Endothelial cell (in vitro differentiated cells): ENCODE measurements around the gene ABCC6. TPM values are rescaled to one million over a fixed set of nuclear protein-coding genes. Genes with fewer than 3 reads are reported as not detected.

ENCODE experiments used
- DNase-seq: peaks from one replicate; pipeline ENCODE4 v3.0.0; 2021; ENCODE audit warnings: low spot score
- H3K27ac Mint-ChIP-seq: one replicate; pipeline ENCODE4 v1.8.0; 2021; ENCODE audit warnings: mixed read lengths, inconsistent platforms; ENCODE audit not compliant: unreplicated experiment
- H3K27me3 Mint-ChIP-seq: one replicate; pipeline ENCODE4 v1.8.0; 2021; ENCODE audit warnings: mild to moderate bottlenecking, moderate library complexity, mixed read lengths, inconsistent platforms; ENCODE audit not compliant: unreplicated experiment
- H3K36me3 Mint-ChIP-seq: one replicate; pipeline ENCODE4 v1.8.0; 2021; ENCODE audit warnings: mild to moderate bottlenecking, low read depth, mixed read lengths, inconsistent platforms; ENCODE audit not compliant: unreplicated experiment
- H3K4me1 Mint-ChIP-seq: one replicate; pipeline ENCODE4 v1.8.0; 2021; ENCODE audit warnings: mild to moderate bottlenecking, mixed read lengths, inconsistent platforms; ENCODE audit not compliant: unreplicated experiment
- H3K4me3 Mint-ChIP-seq: one replicate; pipeline ENCODE4 v1.8.0; 2021; ENCODE audit warnings: mild to moderate bottlenecking, mixed read lengths, inconsistent platforms; ENCODE audit not compliant: unreplicated experiment
- H3K9me3 Mint-ChIP-seq: one replicate; pipeline ENCODE4 v1.8.0; 2021; ENCODE audit warnings: mixed read lengths, inconsistent platforms; ENCODE audit not compliant: unreplicated experiment
- total RNA-seq: library from RNA; stranded (reverse); fragmentation: NEBNext Ultra II Directional; extraction: Animal tissue kit (Norgen Biotek cat#: 25700); gene quantifications from one replicate; pipeline ENCODE4 v1.2.1, GENCODE V29; 2021; ENCODE audit not compliant: unreplicated experiment
- TF ChIP-seq, protein P1 (sequence below): fragments of 200-600 bp; sonication (generic); IDR thresholded peaks from one replicate; pipeline ENCODE4 v1.5.0; 2021; ENCODE audit warnings: antibody characterized with exemption; ENCODE audit not compliant: unreplicated experiment

Gene ABCC6
- total RNA-seq, 1 donor from 2014 or later = 0.36 TPM

DNA sequence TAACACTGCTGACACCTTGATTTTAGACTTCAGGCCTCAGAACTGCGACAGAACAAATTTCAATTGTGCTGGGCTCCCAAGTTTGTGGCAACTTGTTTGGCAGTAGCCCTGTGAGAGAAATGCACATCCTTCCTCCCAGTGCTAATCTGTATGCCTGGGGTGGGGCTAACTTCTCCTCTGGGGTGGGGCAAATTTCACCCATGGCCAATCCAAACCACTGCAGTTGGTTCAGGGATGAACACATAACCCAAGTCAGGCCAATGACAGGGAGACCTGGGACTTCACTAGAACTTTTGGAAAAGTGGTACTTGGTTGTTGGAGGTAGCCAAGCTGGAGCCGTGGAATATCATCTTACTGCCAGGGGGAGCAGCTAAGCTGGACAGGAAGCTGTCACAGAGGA, 56.3 kb downstream of the ABCC6 start:
- TF ChIP-seq, protein P1, sequence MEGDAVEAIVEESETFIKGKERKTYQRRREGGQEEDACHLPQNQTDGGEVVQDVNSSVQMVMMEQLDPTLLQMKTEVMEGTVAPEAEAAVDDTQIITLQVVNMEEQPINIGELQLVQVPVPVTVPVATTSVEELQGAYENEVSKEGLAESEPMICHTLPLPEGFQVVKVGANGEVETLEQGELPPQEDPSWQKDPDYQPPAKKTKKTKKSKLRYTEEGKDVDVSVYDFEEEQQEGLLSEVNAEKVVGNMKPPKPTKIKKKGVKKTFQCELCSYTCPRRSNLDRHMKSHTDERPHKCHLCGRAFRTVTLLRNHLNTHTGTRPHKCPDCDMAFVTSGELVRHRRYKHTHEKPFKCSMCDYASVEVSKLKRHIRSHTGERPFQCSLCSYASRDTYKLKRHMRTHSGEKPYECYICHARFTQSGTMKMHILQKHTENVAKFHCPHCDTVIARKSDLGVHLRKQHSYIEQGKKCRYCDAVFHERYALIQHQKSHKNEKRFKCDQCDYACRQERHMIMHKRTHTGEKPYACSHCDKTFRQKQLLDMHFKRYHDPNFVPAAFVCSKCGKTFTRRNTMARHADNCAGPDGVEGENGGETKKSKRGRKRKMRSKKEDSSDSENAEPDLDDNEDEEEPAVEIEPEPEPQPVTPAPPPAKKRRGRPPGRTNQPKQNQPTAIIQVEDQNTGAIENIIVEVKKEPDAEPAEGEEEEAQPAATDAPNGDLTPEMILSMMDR = no peak
- H3K4me3 Mint-ChIP-seq = no peak overlapping the region
- H3K9me3 Mint-ChIP-seq = no peaks in the 10 kb centered on the region
- no peak for DNase-seq
- H3K4me1 Mint-ChIP-seq = no peaks in the 10 kb centered on the region
- H3K36me3 Mint-ChIP-seq = no peaks in the 10 kb centered on the region
- H3K27me3 Mint-ChIP-seq = peaks cover 6% of the 10 kb centered on the region
- no peak overlapping the region for H3K27ac Mint-ChIP-seq

DNA sequence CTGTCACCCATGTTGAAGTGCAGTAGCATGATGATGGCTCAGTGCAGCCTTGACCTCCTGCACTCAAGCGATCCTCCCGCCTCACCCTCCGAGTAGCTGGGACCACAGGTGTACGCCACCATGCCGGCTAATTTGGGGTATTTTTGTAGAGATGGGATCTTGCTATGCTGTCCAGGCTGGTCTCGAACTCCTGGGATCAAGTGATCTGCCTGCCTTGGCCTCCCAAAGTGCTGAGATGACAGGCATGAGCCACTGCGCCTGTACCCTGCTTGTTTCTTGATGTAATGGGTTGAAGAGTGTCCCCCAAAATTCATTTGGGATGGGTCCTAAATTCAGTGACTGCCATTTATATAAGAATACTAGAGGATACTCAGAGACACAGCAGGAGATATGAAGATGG, 57.2 kb downstream of the ABCC6 start:
- Mint-ChIP-seq H3K4me1 (no peaks in the 10 kb centered on the region), H3K4me3 (no peak overlapping the region), H3K27me3 (peaks cover 6% of the 10 kb centered on the region), H3K9me3 (no peaks in the 10 kb centered on the region), H3K36me3 (peaks cover 3% of the 10 kb centered on the region), H3K27ac (no peak overlapping the region)
- TF ChIP-seq, protein P1 = no peak
- DNase-seq = no peak

DNA sequence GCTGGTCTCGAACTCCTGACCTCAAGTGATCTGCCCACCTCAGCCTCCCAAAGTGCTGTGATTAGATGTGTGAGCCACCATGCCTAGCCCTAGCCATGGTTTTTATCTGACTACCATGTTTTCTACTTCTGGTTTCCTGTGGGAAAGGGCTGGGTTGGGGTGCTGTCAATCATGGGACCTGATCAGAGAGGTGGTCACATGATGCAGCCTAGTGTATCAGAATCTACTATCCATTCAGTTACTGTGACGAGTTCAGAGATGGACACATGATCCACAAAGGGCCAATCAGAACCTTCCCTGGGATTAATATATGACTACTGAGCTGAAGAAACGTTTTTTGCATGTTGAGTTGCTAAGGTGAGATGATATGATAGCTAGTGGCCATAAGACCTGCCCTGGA, 59.1 kb downstream of the ABCC6 start:
- no peaks in the 10 kb centered on the region for H3K4me1 Mint-ChIP-seq
- H3K4me3 Mint-ChIP-seq = no peak overlapping the region
- no peak for DNase-seq
- no peak overlapping the region for H3K27ac Mint-ChIP-seq
- H3K27me3 Mint-ChIP-seq = peaks cover 10% of the 10 kb centered on the region
- peaks cover 6% of the 10 kb centered on the region for H3K36me3 Mint-ChIP-seq
- no peaks in the 10 kb centered on the region for H3K9me3 Mint-ChIP-seq
- TF ChIP-seq, protein P1 = no peak

DNA sequence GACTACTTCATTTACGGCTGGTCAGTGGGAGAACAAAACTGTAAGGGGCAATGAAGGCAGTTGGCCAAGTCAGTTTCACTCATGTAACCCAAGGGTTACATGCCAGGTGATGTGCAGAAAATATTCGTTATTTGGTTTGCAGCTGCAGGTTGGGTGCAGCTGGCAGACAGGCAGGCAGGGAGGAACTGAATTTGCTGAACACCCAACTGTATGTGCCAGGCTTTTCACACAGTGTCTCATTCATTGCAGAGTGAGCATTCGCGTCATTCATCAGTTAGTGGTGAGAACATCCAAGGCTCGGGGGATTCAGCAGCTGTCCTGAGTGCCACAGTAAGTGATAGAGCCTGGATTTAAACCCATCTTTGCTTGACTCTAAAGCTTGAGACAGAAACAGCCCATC, 59.7 kb downstream of the ABCC6 start:
- Mint-ChIP-seq H3K27ac (no peak overlapping the region), H3K9me3 (no peaks in the 10 kb centered on the region), H3K4me1 (no peaks in the 10 kb centered on the region), H3K27me3 (peaks cover 7% of the 10 kb centered on the region), H3K36me3 (peaks cover 9% of the 10 kb centered on the region), H3K4me3 (no peak overlapping the region)
- no peak for DNase-seq
- TF ChIP-seq, protein P1 = no peak

DNA sequence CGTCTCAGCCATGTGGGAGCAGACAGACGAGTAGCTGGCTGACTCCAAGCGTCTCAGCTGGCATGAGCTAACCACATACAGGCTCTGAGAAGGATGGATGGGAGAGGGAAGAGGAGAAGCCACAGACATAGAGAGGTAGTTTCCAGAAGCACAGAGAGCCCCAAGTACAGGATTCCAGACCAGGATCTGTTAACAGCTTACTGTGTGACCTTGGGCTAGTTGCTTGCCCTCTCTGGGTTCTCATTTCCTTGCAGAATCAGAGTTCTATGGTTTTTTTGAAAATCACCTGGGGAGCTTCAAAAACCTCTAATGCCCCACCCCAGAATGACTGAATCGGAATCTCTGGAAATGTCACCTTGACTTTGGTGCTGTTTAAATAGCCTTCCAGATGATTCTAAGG, 60.2 kb downstream of the ABCC6 start:
- TF ChIP-seq, protein P1 = no peak
- H3K27me3 Mint-ChIP-seq = peaks cover 7% of the 10 kb centered on the region
- no peaks in the 10 kb centered on the region for H3K4me1 Mint-ChIP-seq
- no peaks in the 10 kb centered on the region for H3K9me3 Mint-ChIP-seq
- H3K36me3 Mint-ChIP-seq = peaks cover 13% of the 10 kb centered on the region
- no peak overlapping the region for H3K4me3 Mint-ChIP-seq
- DNase-seq = no peak
- no peak overlapping the region for H3K27ac Mint-ChIP-seq
